ENCODE data around the gene ADSS2. TPM values are rescaled to one million over a fixed set of nuclear protein-coding genes. Genes with fewer than 3 reads are reported as not detected.
"Not testable (repeated sequence)": the region's sequence is repeated elsewhere in the genome, so short reads cannot be mapped to it uniquely, and the experiment has no call there.

Gene ADSS2
- total and polyA plus RNA-seq, 2 of the 4 experiments (the other 2 are of a cell fraction), result 14.9 to 30.1 TPM

DNA sequence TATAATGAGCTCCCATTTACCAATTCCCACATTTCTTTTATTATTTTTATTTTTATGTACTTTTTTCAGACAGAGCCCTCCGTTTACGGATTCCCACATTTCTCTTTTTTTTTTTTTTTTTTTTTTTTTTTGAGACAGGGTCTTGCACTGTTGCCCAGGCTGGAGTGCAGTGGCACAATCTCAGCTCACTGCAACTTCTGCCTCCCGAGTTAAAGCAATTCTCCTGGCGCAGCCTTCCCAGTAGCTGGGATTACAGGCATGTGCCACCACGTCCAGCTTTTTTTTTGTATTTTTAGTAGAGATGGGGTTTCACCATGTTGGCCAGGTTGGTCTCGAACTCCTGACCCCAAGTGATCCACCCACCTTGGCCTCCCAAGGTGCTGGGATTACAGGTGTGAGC, 77.2 kb downstream of the ADSS2 start:
- H3K9ac ChIP-seq (ENCODE audit: low read depth, low read length); H2BK20ac ChIP-seq (ENCODE audit: low read depth, low read length); H4K5ac ChIP-seq (ENCODE audit: low read depth, low read length); H4K91ac ChIP-seq (ENCODE audit: insufficient read depth, low read depth, low read length); H3K9me3 ChIP-seq (ENCODE audit: control insufficient read depth, insufficient read depth, low read length); H3K4me3 ChIP-seq (ENCODE audit: insufficient read depth, low read depth, low read length); H2BK120ac ChIP-seq (ENCODE audit: low read depth, low read length); H3K4ac ChIP-seq (ENCODE audit: low read depth, low read length); H2AK9ac ChIP-seq (replicated peaks; ENCODE audit: low read depth, low read length, poor library complexity); H3K79me1 ChIP-seq (ENCODE audit: low read depth in 1 of 2, low read length in 2 of 2); H3K4me2 ChIP-seq (ENCODE audit: low read depth, low read length); DNase-seq; H2AK5ac ChIP-seq (ENCODE audit: low read depth, low read length); H3K9me1 ChIP-seq (ENCODE audit: insufficient read depth, low read length); ATAC-seq (ENCODE audit: low read depth); H2BK15ac ChIP-seq (ENCODE audit: low read depth, low read length); H3K27me3 ChIP-seq (ENCODE audit: control insufficient read depth, insufficient read depth, low read length); BruUV-seq (replicated peaks); H3K4me1 ChIP-seq (ENCODE audit: control insufficient read depth, insufficient read depth, low read length); H4K20me1 ChIP-seq (ENCODE audit: insufficient read depth, low read length); H3K27ac ChIP-seq (ENCODE audit: insufficient read depth, low read length); H3K14ac ChIP-seq (replicated peaks; ENCODE audit: low read depth, low read length); H3K36me3 ChIP-seq (ENCODE audit: control insufficient read depth, insufficient read depth, low read length); H3K18ac ChIP-seq (ENCODE audit: low read depth, low read length); CTCF ChIA-PET; dilution Hi-C loops (cut with HindIII; ENCODE audit: low sequenced_read_pairs, unreplicated experiment); H3K23ac ChIP-seq (ENCODE audit: low read depth, low read length); H2AFZ ChIP-seq (replicated peaks; ENCODE audit: low read length, poor library complexity); H2BK5ac ChIP-seq (ENCODE audit: low read depth, low read length, poor library complexity, severe bottlenecking); POLR2A ChIA-PET (ENCODE audit: unreplicated experiment); in situ Hi-C loops (cut with MboI; ENCODE audit: low sequenced_read_pairs); intact Hi-C loops (cut with micrococcal nuclease); H4K8ac ChIP-seq (ENCODE audit: low read depth in 2 of 2, low read length in 2 of 2); H3K56ac ChIP-seq (ENCODE audit: extremely low read depth, insufficient read depth, low read length): not testable (repeated sequence)
- no CpG with 5 or more reads among the region's 6 CpGs for WGBS, 2 experiments (ENCODE audit: extremely low coverage in 2 of 2, insufficient read length in 1 of 2)

Data from IMR-90 (cell line).